MM.1S (cell line): ENCODE measurements around the gene GJA4.

Experiments
- CTCF ChIP-seq: fragments of 300-600 bp; sonication (generic); IDR thresholded peaks from 2 replicates; pipeline ENCODE4 v1.5.1; 2016; ENCODE audit warnings: antibody characterized with exemption, low read length, mixed read lengths
- EZH2 ChIP-seq: fragments of 300-600 bp; sonication (generic); optimal IDR thresholded peaks from 2 replicates; pipeline ENCODE3; 2017; ENCODE audit warnings: low read depth, mild to moderate bottlenecking, antibody characterized with exemption, low read length, mixed read lengths

GRCh38 chr1:34753163-34753562 is 39.6 kb upstream of the GJA4 start:
- no peak for TF ChIP-seq CTCF
- TF ChIP-seq EZH2: no peak
